ENCODE measurements around the gene VSIG10L.

DNA sequence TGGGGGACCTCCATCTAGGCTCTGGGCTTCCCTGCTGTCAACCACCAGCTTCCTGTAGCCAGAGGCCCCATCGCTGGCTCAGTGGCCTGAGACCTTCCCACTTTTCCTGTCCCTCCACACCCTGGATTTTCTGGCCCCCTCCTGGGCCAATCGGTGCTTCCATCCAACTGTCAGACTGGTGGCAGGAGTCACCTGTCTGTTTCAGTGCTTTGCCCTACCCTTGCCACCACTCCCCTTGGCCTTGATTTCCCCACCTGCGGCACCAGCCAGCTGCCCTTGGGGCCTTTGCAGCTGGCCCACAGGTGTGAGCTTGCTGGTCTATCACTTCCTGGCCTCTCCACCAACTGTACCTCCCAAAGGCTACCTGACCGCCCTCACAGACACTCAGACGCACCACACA is 12.5 kb downstream of the VSIG10L start:
- TF ChIP-seq, protein P1, sequence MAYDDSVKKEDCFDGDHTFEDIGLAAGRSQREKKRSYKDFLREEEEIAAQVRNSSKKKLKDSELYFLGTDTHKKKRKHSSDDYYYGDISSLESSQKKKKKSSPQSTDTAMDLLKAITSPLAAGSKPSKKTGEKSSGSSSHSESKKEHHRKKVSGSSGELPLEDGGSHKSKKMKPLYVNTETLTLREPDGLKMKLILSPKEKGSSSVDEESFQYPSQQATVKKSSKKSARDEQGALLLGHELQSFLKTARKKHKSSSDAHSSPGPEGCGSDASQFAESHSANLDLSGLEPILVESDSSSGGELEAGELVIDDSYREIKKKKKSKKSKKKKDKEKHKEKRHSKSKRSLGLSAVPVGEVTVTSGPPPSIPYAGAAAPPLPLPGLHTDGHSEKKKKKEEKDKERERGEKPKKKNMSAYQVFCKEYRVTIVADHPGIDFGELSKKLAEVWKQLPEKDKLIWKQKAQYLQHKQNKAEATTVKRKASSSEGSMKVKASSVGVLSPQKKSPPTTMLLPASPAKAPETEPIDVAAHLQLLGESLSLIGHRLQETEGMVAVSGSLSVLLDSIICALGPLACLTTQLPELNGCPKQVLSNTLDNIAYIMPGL (CRISPR knock-in tag; IDR thresholded peaks at IDR 0.05): no peak
- TF ChIP-seq JUN (CRISPR knock-in tag; IDR thresholded peaks at IDR 0.05): no peak
- TF ChIP-seq E2F4 (CRISPR knock-in tag; IDR thresholded peaks at IDR 0.05; ENCODE audit: borderline replicate concordance, low read depth): no peak
- no peak for TF ChIP-seq CTCF (IDR thresholded peaks at IDR 0.05)
- TF ChIP-seq RORB (CRISPR knock-in tag; IDR thresholded peaks at IDR 0.05): no peak
- TF ChIP-seq, protein P2, sequence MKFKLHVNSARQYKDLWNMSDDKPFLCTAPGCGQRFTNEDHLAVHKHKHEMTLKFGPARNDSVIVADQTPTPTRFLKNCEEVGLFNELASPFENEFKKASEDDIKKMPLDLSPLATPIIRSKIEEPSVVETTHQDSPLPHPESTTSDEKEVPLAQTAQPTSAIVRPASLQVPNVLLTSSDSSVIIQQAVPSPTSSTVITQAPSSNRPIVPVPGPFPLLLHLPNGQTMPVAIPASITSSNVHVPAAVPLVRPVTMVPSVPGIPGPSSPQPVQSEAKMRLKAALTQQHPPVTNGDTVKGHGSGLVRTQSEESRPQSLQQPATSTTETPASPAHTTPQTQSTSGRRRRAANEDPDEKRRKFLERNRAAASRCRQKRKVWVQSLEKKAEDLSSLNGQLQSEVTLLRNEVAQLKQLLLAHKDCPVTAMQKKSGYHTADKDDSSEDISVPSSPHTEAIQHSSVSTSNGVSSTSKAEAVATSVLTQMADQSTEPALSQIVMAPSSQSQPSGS (CRISPR knock-in tag; IDR thresholded peaks at IDR 0.05; ENCODE audit: borderline replicate concordance, low read depth): no peak
- TF ChIP-seq ELF4 (CRISPR knock-in tag; IDR thresholded peaks at IDR 0.05; ENCODE audit: low read depth): no peak
- no peak for TF ChIP-seq NR3C1 (CRISPR knock-in tag; conservative IDR thresholded peaks at IDR 0.05; ENCODE audit: low read depth)
- no peak for TF ChIP-seq RELA (CRISPR knock-in tag; IDR thresholded peaks at IDR 0.05; ENCODE audit: borderline replicate concordance)
- no peak for TF ChIP-seq MAX (CRISPR knock-in tag; IDR thresholded peaks at IDR 0.05)

Measured in WTC11 (cell line).